Left kidney (tissue), 8 donors: ENCODE data around the gene FAM174A. TPM values are rescaled to one million over a fixed set of nuclear protein-coding genes. Genes with fewer than 3 reads are reported as not detected.

Experiments used
- DNase-seq: peaks from one replicate; pipeline ENCODE4 v3.0.0-alpha.2; 2013
- long read RNA-seq, 8 donors: transcript quantifications; one replicate each; lab custom pipeline, GENCODE V29; 2026
- polyA plus RNA-seq: library from polyadenylated mRNA; unstranded; fragments of 120-200 nt; gene quantifications from one replicate; pipeline ENCODE4 v1.2.1, GENCODE V29; 2013; ENCODE audit not compliant: insufficient read length

Gene FAM174A
- 22.6 TPM for polyA plus RNA-seq
- long read RNA-seq, donor 1, transcript FAM174A-201 (3 exons, 1,356 nt), result major isoform, 17 of 17 reads
- long read RNA-seq, donor 1, partial matches to known transcripts, result 0 of 17 reads
- long read RNA-seq, donor 1, other reads (novel, unspliced or antisense), result 0 of 17 reads
- long read RNA-seq, donor 2, transcript FAM174A-201 (3 exons, 1,356 nt), result major isoform, 19 of 19 reads
- long read RNA-seq, donor 2, partial matches to known transcripts, result 0 of 19 reads
- long read RNA-seq, donor 2, other reads (novel, unspliced or antisense), result 0 of 19 reads
- long read RNA-seq, donor 3, transcript FAM174A-201 (3 exons, 1,356 nt), result major isoform, 13 of 13 reads
- long read RNA-seq, donor 3, partial matches to known transcripts, result 0 of 13 reads
- long read RNA-seq, donor 3, other reads (novel, unspliced or antisense), result 0 of 13 reads
- long read RNA-seq, donor 4, result 0 reads
- long read RNA-seq, donor 5, transcript FAM174A-201 (3 exons, 1,356 nt), result major isoform, 26 of 26 reads
- long read RNA-seq, donor 5, partial matches to known transcripts, result 0 of 26 reads
- long read RNA-seq, donor 5, other reads (novel, unspliced or antisense), result 0 of 26 reads
- long read RNA-seq, donor 6, transcript FAM174A-201 (3 exons, 1,356 nt), result major isoform, 14 of 14 reads
- long read RNA-seq, donor 6, partial matches to known transcripts, result 0 of 14 reads
- long read RNA-seq, donor 6, other reads (novel, unspliced or antisense), result 0 of 14 reads
- long read RNA-seq, donor 7, transcript FAM174A-201 (3 exons, 1,356 nt), result major isoform, 14 of 15 reads
- long read RNA-seq, donor 7, partial matches to known transcripts, result 0 of 15 reads
- long read RNA-seq, donor 7, other reads (novel, unspliced or antisense), result 0 of 15 reads
- long read RNA-seq, donor 8, transcript FAM174A-201 (3 exons, 1,356 nt), result major isoform, 5 of 5 reads
- long read RNA-seq, donor 8, partial matches to known transcripts, result 0 of 5 reads
- long read RNA-seq, donor 8, other reads (novel, unspliced or antisense), result 0 of 5 reads

DNA sequence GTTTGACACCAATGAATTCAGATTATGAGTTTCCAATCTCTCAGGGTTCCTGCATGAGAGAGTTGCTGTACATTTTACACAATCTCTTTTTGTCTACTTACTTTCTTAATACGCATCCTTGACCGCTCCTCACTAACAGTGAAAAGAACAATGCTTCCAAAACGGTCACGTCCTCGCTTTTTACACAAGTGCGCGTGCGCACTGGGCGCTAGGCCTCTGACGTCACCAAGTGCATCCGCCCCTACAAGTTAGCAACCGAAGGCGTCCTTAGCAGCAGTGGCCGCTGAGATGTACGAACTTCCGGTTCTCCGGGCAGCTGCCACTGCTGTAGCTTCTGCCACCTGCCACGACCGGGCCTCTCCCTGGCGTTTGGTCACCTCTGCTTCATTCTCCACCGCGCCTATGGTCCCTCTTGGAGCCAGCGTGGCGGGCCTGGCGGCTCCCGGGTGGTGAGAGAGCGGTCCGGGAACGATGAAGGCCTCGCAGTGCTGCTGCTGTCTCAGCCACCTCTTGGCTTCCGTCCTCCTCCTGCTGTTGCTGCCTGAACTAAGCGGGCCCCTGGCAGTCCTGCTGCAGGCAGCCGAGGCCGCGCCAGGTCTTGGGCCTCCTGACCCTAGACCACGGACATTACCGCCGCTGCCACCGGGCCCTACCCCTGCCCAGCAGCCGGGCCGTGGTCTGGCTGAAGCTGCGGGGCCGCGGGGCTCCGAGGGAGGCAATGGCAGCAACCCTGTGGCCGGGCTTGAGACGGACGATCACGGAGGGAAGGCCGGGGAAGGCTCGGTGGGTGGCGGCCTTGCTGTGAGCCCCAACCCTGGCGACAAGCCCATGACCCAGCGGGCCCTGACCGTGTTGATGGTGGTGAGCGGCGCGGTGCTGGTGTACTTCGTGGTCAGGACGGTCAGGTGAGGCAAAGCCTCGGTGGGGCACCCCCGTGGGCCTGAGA, at the start of gene FAM174A:
FAM174A (plus strand) TSS at position 315 of the 946 bp plus-strand sequence; CDS start at position 472, 157 bp downstream.
- DNase-seq, result peak; percentile 99

DNA sequence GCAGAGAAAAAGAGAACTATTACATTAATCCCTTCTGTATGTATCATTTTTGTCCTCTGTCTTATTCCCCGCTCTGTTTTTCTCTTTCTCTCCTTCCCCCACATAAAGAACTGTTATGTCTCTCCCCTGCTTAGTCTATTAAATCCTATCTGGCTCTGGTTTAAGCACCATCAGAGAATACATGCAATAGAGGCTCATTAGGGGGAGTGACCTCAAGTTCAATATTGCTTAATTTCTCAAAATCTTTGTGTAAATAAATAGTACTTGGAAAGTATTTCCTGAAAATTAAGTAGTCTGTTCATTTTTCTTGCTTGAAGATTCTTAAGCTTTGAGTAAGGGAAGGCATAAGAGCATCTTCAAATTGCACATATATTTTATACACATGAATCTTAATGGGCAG, 41.2 kb upstream of the FAM174A start:
- DNase-seq, result no peak

DNA sequence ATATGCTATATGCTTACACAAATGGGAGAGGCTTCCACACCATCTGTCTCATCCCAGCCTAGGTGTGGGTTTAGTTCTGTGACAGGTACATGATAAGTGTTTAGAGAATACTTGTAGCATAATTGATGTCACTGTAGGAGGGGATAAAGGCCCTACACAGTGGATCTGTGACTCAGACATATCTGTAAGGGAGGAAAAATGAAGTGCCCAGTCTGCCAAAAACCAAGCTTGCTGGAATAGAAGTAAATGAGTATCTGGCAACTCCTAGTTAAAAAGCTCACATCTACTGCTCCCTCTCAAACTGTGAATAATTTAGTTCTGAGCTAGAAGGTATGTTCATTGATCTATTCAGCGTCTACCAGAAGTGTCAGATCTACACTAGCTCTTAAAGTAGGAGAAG, 38.9 kb upstream of the FAM174A start:
- DNase-seq, result no peak

DNA sequence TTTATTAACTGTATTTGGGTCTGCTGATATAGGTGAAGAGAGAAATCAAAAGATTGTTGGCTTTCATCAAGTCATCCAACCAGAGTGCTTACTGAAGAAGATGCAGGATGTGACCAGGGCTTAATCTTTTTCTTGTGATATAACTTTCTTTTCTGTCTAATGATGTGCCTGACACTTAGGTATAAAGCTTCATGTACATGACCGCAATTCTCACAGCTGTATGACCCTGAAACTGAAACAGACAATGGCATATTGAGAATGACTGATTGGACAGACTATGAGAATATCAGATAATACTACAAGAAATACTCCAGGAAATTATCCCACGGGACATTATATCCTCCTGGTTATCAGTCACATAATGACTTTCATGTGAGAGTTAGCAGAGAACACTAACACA, 32.5 kb upstream of the FAM174A start:
- DNase-seq, result no peak

DNA sequence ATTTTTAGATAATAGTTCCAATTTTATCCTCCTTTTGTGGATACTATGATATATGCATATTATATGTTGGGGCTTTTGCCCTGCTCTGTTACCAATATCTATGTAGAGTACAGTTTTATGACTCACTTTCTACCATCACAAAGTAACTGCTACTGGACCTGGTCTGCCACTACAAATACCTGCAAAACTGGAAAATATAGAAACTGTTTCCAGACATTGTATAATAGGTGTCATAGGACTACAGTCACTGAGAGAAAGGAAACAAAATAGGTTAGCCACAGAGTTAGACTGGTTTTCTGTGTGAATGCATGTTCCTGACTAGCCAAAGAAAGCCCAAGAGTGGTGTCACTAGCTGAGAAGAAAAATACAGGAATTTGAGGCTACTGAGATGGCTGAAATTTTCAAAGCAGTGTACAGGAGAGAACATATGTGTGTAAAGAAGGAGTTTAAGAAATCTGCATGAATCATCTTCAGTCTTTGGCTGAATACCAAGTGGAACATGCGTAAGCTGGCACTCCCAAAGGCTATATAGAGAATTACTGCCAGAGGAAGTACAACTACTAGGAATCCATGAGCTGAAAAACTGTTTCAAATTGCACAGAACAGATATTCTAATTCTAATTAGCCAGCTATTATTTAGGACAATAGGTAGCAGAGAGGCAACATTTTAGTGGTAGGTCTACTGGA, 29.0 kb upstream of the FAM174A start:
- DNase-seq, result no peak

DNA sequence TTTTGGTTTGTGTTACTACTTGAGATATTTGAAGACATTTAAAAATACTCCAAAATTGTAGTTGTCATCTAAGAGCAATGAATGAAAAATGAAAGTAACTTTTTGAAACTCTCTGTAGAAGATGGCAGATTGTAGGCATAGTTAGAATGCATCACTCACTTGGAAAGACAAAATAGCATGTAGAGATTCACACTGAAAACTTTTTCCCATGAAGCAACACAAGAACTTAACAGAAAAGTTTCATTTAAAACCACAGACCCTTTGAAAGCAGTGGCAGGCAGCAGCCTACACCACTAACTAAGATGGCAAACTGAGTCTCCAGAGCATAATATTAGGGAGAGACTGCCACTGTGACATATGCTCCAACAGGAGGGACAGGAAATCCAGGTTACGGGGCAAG, 18.9 kb upstream of the FAM174A start:
- DNase-seq, result no peak

DNA sequence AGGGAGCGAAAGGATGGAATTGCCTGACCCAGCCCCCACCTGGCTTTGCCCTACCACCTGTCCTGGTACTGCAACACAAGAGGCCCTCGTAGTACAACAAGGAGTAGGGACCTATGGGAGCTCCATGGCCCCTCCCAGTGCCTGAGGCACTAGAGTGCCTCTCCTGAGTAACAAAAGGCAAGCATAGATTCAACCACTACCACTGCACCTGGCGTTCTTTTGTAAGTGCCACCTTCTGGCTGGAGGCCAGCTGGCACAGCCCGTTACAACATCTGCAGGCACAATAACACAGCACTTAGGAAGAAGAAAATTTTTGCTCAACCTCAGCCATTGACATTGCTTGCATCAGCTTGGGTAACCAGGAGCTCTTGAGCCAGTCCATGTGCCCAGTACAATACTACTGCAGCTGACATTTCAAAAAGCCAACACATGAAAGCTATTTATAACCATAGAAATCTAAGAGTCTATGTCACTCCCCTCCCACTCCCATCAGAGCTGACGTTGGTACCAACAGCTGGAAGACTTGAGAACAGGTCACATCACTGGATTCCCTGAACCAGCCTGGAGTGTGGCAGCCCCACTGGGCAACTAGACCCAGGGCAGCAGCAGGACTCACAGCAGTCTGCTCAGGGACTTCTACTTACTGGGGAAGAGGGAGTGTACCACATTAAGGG, 17.7 kb upstream of the FAM174A start:
- DNase-seq, result no peak

DNA sequence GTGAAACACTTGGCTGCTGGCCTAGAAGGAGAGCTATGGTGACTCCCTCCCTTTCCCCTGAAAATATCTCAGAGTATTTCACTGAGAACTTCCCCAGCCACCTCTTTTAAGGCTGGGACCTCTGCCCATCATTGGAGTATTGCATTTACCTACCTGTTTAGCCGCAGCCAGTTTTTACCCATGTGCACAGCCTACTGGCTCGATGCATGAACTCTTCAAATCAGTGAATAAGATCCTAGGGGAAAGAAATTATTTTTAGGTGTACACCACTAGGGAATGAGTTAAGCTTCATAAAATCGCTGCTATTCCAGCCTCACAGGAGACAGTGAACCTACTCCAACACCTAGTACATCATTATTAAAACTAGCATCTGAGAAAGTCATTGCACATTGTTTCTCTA, 16.8 kb upstream of the FAM174A start:
- no peak for DNase-seq

- DNase-seq, result no peak
These were observed 16.1 kb upstream of the FAM174A start for GRCh38 chr5:100519075-100519474.

- no peak for DNase-seq
These were observed 14.8 kb upstream of the FAM174A start for GRCh38 chr5:100520348-100520747.

GRCh38 chr5:100537946-100538345, 2.8 kb downstream of the FAM174A start:
- no peak for DNase-seq

DNA sequence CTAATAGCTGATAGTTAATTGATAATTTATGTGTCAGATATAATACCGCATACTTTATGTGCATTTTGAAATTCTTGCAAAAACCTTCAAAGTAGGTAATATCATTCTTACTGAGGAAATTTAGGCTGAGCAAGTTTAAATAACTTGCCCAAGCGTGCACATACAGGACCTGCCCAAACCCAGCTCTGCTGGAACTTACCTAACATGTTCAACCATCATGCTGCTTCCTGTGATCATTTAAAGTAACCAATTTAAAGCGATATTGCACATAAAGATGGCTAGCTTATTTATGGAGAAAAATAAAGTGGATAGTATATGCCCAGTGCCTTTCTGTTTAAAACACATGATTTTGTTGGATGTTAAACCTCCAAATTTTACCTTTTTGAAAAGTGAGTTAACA, 4.3 kb downstream of the FAM174A start:
- no peak for DNase-seq

GRCh38 chr5:100542086-100542485, 6.9 kb downstream of the FAM174A start:
- no peak for DNase-seq

- no peak for DNase-seq
These were observed 10.8 kb downstream of the FAM174A start for GRCh38 chr5:100546001-100546400.

DNA sequence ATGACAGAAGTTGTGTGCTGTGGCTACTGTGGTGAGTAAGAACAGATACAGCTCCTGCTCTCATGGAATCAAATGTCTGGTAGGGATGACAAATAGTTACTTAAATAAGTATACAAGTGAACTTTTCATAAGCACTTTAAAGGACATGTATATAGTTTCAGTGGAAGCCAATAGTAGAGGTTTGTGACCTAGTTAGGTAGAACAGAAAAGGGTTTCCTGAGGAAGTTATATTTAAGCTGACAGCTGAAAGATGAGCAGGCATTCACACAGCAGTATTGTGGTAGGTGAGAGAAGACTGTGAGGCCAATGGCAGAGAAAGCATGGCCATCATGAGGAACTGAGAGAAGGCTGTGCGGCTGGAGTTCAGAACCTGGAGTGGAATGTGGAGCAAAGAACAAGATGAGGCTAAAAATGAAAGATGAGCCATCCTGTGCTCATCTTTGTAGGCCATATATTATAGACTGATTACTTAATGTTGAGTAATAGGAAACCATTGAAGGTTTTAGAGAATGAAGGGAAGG, 15.4 kb downstream of the FAM174A start:
- DNase-seq, result no peak

DNA sequence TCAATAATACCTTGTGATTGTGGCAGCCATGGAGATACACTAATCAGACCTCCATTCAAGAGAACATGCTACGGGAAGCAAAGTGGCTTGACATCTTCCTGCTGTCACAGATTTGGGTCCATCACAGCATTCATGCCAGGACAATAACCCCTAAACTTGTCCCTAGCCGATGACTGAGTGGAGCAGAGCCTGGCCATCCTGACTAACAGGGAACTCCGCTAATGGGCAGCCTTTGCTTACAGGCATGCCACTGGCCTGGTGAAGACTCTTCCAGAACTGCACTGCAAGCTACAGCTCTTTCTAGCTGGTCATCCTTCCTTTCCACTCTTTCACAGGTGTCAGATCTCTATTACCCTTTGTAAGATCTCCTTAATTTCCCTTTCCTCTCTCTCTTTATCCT, 16.0 kb downstream of the FAM174A start:
- DNase-seq, result no peak

- no peak for DNase-seq
These were observed 18.0 kb downstream of the FAM174A start for GRCh38 chr5:100553209-100553608.

- DNase-seq, result no peak
These were observed 25.7 kb downstream of the FAM174A start for GRCh38 chr5:100560860-100561259.

DNA sequence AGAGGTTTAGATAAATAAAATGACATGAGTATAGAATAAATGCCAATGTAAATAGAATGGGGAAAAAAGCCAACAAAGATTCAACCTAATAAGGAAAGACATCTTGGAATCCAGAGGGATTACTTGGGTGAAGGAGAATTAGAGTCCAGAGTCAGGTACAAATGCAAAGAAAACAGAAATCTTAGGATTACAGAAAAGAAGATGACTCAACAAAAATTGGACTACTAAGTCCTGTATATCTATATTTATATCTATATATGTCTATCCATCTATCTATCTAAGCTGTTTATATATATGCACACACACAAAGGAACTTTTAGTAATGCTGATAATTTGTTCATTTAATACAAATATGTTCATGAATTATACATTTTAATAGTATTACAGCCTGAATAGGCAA, 27.6 kb downstream of the FAM174A start:
- DNase-seq, result no peak
